Heart right ventricle (tissue), 16 donors: ENCODE data around the gene CORO7. TPM values are rescaled to one million over a fixed set of nuclear protein-coding genes. Genes with fewer than 3 reads are reported as not detected.

Experiments
- ATAC-seq, 8 donors: fragments of 200-7000 bp; cut with Tn5 transposase; one replicate each; pipeline ENCODE4 v1.9.1; 2020; ENCODE audit warnings: mild to moderate bottlenecking in 8 of 8, moderate library complexity in 8 of 8, moderate number of reproducible peaks in 1 of 8
- DNase-seq, 2 donors: peaks; one replicate each; pipeline ENCODE4 v3.0.0-alpha.2; 2020
- H3K27ac ChIP-seq, 10 donors: fragments of 200-600 bp; sonication (generic) in 2 of 10; one replicate each; pipeline versions ENCODE4 v1.5.0 to v1.8.0; 2020 to 2022; ENCODE audit warnings: mild to moderate bottlenecking in 3 of 10
- H3K27me3 ChIP-seq, 7 donors: fragments of 200-600 bp; one replicate each; pipeline ENCODE4 v1.8.0; 2021 to 2022; ENCODE audit warnings: mild to moderate bottlenecking in 2 of 7
- H3K36me3 ChIP-seq, 9 donors: fragments of 200-600 bp; sonication (generic) in 1 of 9; one replicate each; pipeline versions ENCODE4 v1.5.0 to v1.8.0; 2020 to 2022; ENCODE audit warnings: mild to moderate bottlenecking in 2 of 9
- H3K4me1 ChIP-seq, 9 donors: fragments of 200-600 bp; sonication (generic) in 1 of 9; one replicate each; pipeline versions ENCODE4 v1.5.0 to v1.8.0; 2020 to 2022; ENCODE audit warnings: mild to moderate bottlenecking in 4 of 9
- H3K4me3 ChIP-seq, 10 donors: fragments of 200-600 bp; sonication (generic) in 2 of 10; one replicate each; pipeline versions ENCODE4 v1.5.0 to v1.8.0; 2020 to 2022; ENCODE audit warnings: mild to moderate bottlenecking in 7 of 10, moderate library complexity in 2 of 10
- H3K9me3 ChIP-seq, 11 donors: fragments of 200-600 bp in 10 of 11; sonication (generic) in 2 of 11; one replicate each; pipeline versions ENCODE4 v1.5.0 to v1.8.0; 2013 to 2022; ENCODE audit warnings: mild to moderate bottlenecking in 2 of 11, control low read depth in 1 of 11, moderate library complexity in 1 of 11
- CTCF ChIP-seq, 9 donors: fragments of 200-600 bp; sonication (generic) in 2 of 9; IDR thresholded peaks; one replicate each; pipeline versions ENCODE4 v1.5.0 to v1.8.0; 2021 to 2022; ENCODE audit warnings: antibody characterized with exemption in 9 of 9, mild to moderate bottlenecking in 5 of 9, moderate library complexity in 1 of 9
- WGBS, 2 donors: extraction: QIAGEN DNeasy Blood & Tissue Kit; methylation state at CpG; one replicate each; pipeline ENCODE4 v1.1.7; 2013; ENCODE audit warnings: inconsistent platforms in 1 of 2; 5-methylcytosine and 5-hydroxymethylcytosine counted together
- intact Hi-C, 10 donors: fragments of 100-400 bp; cut with DNase I; formaldehyde crosslinking; loops; one replicate each; pipeline versions ENCODE4 v1.11.1 to v1.14.2; 2022
- polyA plus RNA-seq, 2 donors: library from polyadenylated mRNA; stranded (reverse); fragments of 200-250 nt; gene quantifications; one replicate each; pipeline ENCODE4 v1.2.3, GENCODE V29; 2013
- total RNA-seq, 10 donors: library from RNA; stranded (reverse); fragmentation: NEBNext Ultra II Directional in 3 of 10; extraction: Animal tissue kit (Norgen Biotek cat#: 25700) in 3 of 10; gene quantifications; one replicate each; pipeline versions ENCODE4 v1.2.1 to v1.2.4, GENCODE V29; 2021 to 2023
- donor health status: Arrhythmogenic right ventricular cardiomyopathy.
- donor health status: ischemic (EF 13 %, LVEDD 7.1; RV severe dilation, severe dysfunction).
- donor health status: healthy with polysubstance abuse.
- donor health status: DM: no; HTN: yes; CAD: no.
- donor health status: DM: no; HTN: no; CAD: no.
- donor health status: ischemic (EF 25% LVEDD 6.9; RV normal size, moderate dysfunction).
- donor health status: ischemic (EF 25% LVEDD 5.7; RV mildly dilated, moderate dysfunction).
- donor health status: healthy.
- donor health status: DM: yes; HTN: yes; CAD: no.
- donor health status: Ischemic cardiomyopathy.
- donor health status: ischemic (EF 35%, LVEDD 5.7; RV mildly dilated, moderate dysfunction).
- donor health status: nonischemic (EF 11% LVEDD 7.7; RV severe dilation, severe dysfunction).
- donor health status: DM: yes; HTN: yes; CAD: no.
- donor health status: PGD.
- donor health status: ischemic (EF 29% LVEDD 5.4; RV normal size, mild dysfunction).
- donor health status: nonischemic (EF 23%, LVEDD 6.1; RV moderate dilation, normal function).

CORO7 gene
- total and polyA plus RNA-seq, 12 donors = 6.5 to 21.8 (median 10.9) TPM

DNA sequence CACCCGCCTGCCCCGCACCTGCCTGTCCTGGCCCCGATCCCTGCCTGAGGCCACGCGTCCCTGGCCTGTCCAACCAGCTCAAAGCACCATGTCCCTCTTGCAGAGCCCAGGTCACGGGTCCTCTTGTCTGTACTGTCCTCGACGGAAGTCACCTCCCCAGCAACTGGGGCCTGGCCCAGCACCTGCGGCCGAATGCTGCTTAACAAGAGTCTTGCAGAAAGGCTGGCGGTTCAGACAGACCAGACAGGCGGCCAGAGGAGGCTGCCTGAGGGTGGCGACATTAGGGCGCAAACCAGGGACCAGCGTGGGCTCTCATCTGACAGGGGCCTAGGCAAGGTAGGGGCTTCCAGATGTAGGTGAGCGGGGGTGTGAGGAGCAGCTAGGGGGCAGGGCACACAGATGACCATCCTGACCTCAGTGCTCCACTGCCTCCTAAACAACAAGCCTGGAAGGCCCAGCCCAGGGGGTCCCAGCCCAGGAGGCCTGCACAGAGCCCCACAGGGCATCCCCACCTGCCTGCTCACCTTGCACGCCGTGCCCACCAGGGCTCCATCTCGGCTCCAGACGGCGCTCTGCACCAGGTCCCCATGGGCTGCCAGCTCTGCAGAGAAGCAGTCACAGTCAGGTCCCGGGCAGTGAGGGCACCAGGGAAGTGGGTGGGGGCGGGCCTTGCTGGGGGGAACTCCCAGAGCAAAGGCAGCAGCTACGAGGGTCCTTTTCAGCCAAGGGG, 11.3 kb downstream of the CORO7 start:
- Histone ChIP-seq H3K9me3 (no peaks in the 10 kb centered on the region), H3K27me3 (no peaks in the 10 kb centered on the region), H3K27ac (no peak overlapping the region), H3K36me3 (peaks cover 0 to 99% (median 14%) of the 10 kb centered on the region in 9 donors), H3K4me1 (peaks cover 7 to 32% (median 25%) of the 10 kb centered on the region in 9 donors), H3K4me3 (no peak overlapping the region)
- no peak for TF ChIP-seq CTCF (IDR thresholded peaks at IDR 0.05)
- DNase-seq (no peak), ATAC-seq (no peak)
- intact Hi-C loops = loop anchor here (5.0 to 10.0 kb wide), 5 partner anchors 110 to 203 kb away; no protein-coding TSS in a partner anchor
- WGBS, 2 donors = 91 to 92% methylated on average over 24 of the region's 24 CpGs

- peaks cover 6 to 26% (median 17%) of the 10 kb centered on the region in 9 donors for H3K4me1 ChIP-seq
- no peak overlapping the region for H3K27ac ChIP-seq
- DNase-seq = no peak
- intact Hi-C loops = loop anchor here (5.0 to 10.0 kb wide), 5 partner anchors 110 to 202 kb away; no protein-coding TSS in a partner anchor
- peak in 8 of 9 donors; percentile 9 to 64 (median 54) for TF ChIP-seq CTCF (IDR thresholded peaks at IDR 0.05)
- WGBS, 2 donors = 77 to 81% methylated on average over 20 of the region's 20 CpGs
- no peaks in the 10 kb centered on the region for H3K27me3 ChIP-seq
- H3K4me3 ChIP-seq = no peak overlapping the region
- H3K36me3 ChIP-seq = peaks cover 0 to 99% (median 14%) of the 10 kb centered on the region in 9 donors
- ATAC-seq = peak in 1 of 8 donors; percentile 24
- no peaks in the 10 kb centered on the region for H3K9me3 ChIP-seq
Observed at GRCh38 chr16:4404247-4404966, 12.0 kb downstream of the CORO7 start.

DNA sequence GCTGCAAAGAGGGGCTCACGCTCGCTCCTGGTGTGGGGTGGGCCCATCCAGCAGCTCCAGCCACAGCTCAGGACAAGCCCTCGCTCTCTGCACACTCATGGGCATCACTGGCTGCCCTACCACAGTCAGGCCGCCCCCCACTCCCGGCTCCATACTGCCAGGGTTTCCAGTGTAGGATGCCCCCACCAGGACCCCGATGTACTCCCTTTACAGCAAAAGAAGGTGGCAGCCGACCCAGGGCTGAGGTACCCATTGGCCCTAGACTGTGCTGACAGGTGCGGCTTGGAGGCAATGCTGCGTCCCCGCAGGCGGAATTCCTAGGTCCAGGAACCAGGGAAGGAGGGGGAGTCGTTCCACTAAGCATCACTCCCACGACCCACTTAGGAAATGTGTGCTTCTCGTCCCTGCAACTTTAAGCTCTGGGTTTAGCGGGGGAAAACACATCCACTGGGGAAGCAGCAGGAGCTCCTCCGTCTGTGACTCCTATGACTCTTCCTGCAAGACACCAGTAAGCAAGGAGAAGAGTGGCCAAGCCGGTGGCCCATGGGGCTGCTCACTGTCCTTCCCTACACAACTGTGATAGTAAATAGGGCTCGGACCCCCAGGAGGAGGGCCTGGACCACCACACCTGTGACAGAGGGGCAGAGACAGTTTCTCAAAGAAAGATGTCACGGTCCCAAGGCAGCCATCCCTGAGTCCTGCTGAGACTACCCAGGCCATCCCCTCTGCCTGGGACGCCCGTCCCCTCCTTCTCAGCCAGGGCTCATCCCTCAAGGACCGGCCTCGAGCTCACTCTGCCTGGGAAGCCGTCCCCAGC, 13.1 kb downstream of the CORO7 start:
- WGBS, 2 donors = 82 to 83% methylated on average over 24 of the region's 24 CpGs
- peaks cover 0 to 100% (median 14%) of the 10 kb centered on the region in 9 donors for H3K36me3 ChIP-seq
- intact Hi-C loops = loop anchor here (1.0 to 10.0 kb wide), 7 partner anchors 44 to 201 kb away; no protein-coding TSS in a partner anchor
- ATAC-seq (peak in 2 of 8 donors; percentile 10 to 12), DNase-seq (no peak)
- TF ChIP-seq CTCF (IDR thresholded peaks at IDR 0.05) = no peak
- no peaks in the 10 kb centered on the region for H3K27me3 ChIP-seq
- no peak overlapping the region for H3K27ac ChIP-seq
- no peaks in the 10 kb centered on the region for H3K9me3 ChIP-seq
- no peak overlapping the region for H3K4me3 ChIP-seq
- H3K4me1 ChIP-seq = peaks cover 0 to 17% (median 7%) of the 10 kb centered on the region in 9 donors
